ENCODE measurements around the gene GNL1.
"Not testable (repeated sequence)": the region's sequence is repeated elsewhere in the genome, so short reads cannot be mapped to it uniquely, and the experiment has no call there.

GNL1 gene

GRCh38 chr6:30541515-30542403 lies 14.5 kb downstream of the GNL1 start:
- in situ Hi-C loops (cut with MboI; ENCODE audit: low pct_unique_long_range_greater_than_20kb, low sequenced_read_pairs), result no loop called here
- DNase-seq, result peak; percentile 93

GRCh38 chr6:30537931-30538330 lies 18.4 kb downstream of the GNL1 start:
- DNase-seq, result no peak
- in situ Hi-C loops (cut with MboI; ENCODE audit: low pct_unique_long_range_greater_than_20kb, low sequenced_read_pairs), result no loop called here

GRCh38 chr6:30533460-30534294 lies 22.6 kb downstream of the GNL1 start:
- no peak for DNase-seq
- in situ Hi-C loops (cut with MboI; ENCODE audit: low pct_unique_long_range_greater_than_20kb, low sequenced_read_pairs), result no loop called here

- peak; percentile 63 for DNase-seq
- in situ Hi-C loops (cut with MboI; ENCODE audit: low pct_unique_long_range_greater_than_20kb, low sequenced_read_pairs), result no loop called here
Observed at GRCh38 chr6:30530014-30530413, 26.3 kb downstream of the GNL1 start.

- DNase-seq; in situ Hi-C loops (cut with MboI; ENCODE audit: low pct_unique_long_range_greater_than_20kb, low sequenced_read_pairs): not testable (repeated sequence)
Observed at GRCh38 chr6:30529349-30529875, 26.9 kb downstream of the GNL1 start.

- in situ Hi-C loops (cut with MboI; ENCODE audit: low pct_unique_long_range_greater_than_20kb, low sequenced_read_pairs); DNase-seq: not testable (repeated sequence)
Observed at GRCh38 chr6:30526444-30526843, 29.8 kb downstream of the GNL1 start.

- DNase-seq; in situ Hi-C loops (cut with MboI; ENCODE audit: low pct_unique_long_range_greater_than_20kb, low sequenced_read_pairs): not testable (repeated sequence)
Observed at GRCh38 chr6:30521952-30522351, 34.3 kb downstream of the GNL1 start.

GRCh38 chr6:30521082-30521481 lies 35.2 kb downstream of the GNL1 start:
- in situ Hi-C loops (cut with MboI; ENCODE audit: low pct_unique_long_range_greater_than_20kb, low sequenced_read_pairs); DNase-seq: not testable (repeated sequence)

GRCh38 chr6:30520522-30520921 lies 35.8 kb downstream of the GNL1 start:
- DNase-seq, result no peak
- in situ Hi-C loops (cut with MboI; ENCODE audit: low pct_unique_long_range_greater_than_20kb, low sequenced_read_pairs), result no loop called here

- DNase-seq; in situ Hi-C loops (cut with MboI; ENCODE audit: low pct_unique_long_range_greater_than_20kb, low sequenced_read_pairs): not testable (repeated sequence)
Observed at GRCh38 chr6:30518505-30519145, 37.7 kb downstream of the GNL1 start.

GRCh38 chr6:30517767-30518504 lies 38.4 kb downstream of the GNL1 start:
- DNase-seq; in situ Hi-C loops (cut with MboI; ENCODE audit: low pct_unique_long_range_greater_than_20kb, low sequenced_read_pairs): not testable (repeated sequence)

GRCh38 chr6:30516754-30517076 lies 39.6 kb downstream of the GNL1 start:
- not testable (repeated sequence) for DNase-seq

GRCh38 chr6:30515944-30516753 lies 40.1 kb downstream of the GNL1 start:
- peak; percentile 99 for DNase-seq
- in situ Hi-C loops (cut with MboI; ENCODE audit: low pct_unique_long_range_greater_than_20kb, low sequenced_read_pairs), result no loop called here

More at GRCh38 chr6:30516754-30517076, 39.6 kb downstream of the GNL1 start:
- in situ Hi-C loops (cut with MboI; ENCODE audit: low pct_unique_long_range_greater_than_20kb, low sequenced_read_pairs), result not testable (repeated sequence)

- in situ Hi-C loops (cut with MboI; ENCODE audit: low pct_unique_long_range_greater_than_20kb, low sequenced_read_pairs), result no loop called here
- DNase-seq, result no peak
Observed at GRCh38 chr6:30515106-30515505, 41.2 kb downstream of the GNL1 start.

GRCh38 chr6:30513451-30513850 lies 42.8 kb downstream of the GNL1 start:
- DNase-seq, result no peak
- in situ Hi-C loops (cut with MboI; ENCODE audit: low pct_unique_long_range_greater_than_20kb, low sequenced_read_pairs), result no loop called here

- in situ Hi-C loops (cut with MboI; ENCODE audit: low pct_unique_long_range_greater_than_20kb, low sequenced_read_pairs), result no loop called here
Observed at GRCh38 chr6:30511169-30511546, 45.1 kb downstream of the GNL1 start.

GRCh38 chr6:30510419-30511168 lies 45.7 kb downstream of the GNL1 start:
- in situ Hi-C loops (cut with MboI; ENCODE audit: low pct_unique_long_range_greater_than_20kb, low sequenced_read_pairs), result no loop called here
- DNase-seq, result no peak

More at GRCh38 chr6:30511169-30511546, 45.1 kb downstream of the GNL1 start:
- no peak for DNase-seq

All from KBM-7 (cell line).